Stimulated activated CD8-positive, alpha-beta memory T cell treated with anti-CD3 and anti-CD28 coated beads, Interleukin-12 subunit alpha, Interleukin-12 subunit beta, amount 100 ng/mL, for 1 hour (primary cell): ENCODE measurements around the gene MGST3.
"Not testable (repeated sequence)": the region's sequence is repeated elsewhere in the genome, so short reads cannot be mapped to it uniquely, and the experiment has no call there.

Experiments
- DNase-seq: peaks from one replicate; pipeline ENCODE4 v3.0.0-alpha.2; 2020; ENCODE audit warnings: low read depth

Gene MGST3

DNA sequence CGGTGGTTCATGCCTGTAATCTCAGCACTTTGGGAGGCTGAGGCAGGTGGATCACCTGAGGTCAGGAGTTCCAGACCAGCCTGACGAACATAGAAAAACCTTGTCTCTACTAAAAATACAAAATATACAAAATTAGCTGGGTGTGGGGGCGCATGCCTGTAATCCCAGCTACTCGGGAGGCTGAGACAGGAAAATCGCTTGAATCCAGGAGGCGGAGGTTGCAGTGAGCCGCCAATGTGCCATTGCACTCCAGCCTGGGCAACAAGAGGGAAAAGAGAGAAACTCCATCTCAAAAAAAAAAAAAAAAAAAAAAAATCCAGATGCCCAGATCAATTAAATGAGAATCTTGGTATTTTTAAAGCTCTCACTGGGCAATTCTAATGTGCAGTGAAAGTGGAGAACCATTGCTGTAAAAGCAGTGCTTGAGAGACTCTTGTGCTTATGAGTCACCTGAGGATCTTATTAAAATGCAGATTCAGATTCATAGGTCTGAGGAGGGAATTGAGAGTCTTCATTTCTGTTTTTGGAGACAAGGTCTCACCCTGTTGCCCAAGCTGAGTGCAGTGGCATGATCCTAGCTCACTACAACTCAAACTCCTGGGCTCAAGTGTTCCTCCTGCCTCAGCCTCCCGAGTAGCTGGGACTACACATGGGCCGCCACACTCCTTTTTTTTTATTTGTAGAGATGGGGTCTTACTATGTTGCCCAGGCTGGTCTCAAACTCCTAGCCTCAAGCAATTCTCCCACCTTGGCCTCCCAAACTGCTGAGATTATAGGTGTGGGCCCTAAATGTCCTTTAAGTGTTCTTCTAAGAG lies 27.9 kb downstream of the MGST3 start:
- DNase-seq, result not testable (repeated sequence)

DNA sequence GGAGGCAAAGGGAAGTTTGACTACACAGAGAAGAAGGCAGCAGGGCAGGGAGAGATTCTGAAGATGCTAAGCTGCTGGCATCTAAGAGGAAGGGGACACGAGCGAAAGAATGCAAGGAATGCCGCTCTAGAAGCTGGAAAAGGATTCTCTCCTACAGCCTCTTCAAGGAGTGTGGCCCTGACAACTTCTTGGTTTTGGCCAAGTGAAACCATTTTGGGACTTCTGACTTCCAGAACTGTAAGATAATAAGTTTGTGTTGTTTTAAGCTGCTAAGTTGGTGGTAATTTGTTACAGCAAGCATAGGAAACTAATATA lies 28.5 kb downstream of the MGST3 start:
- DNase-seq, result no peak

DNA sequence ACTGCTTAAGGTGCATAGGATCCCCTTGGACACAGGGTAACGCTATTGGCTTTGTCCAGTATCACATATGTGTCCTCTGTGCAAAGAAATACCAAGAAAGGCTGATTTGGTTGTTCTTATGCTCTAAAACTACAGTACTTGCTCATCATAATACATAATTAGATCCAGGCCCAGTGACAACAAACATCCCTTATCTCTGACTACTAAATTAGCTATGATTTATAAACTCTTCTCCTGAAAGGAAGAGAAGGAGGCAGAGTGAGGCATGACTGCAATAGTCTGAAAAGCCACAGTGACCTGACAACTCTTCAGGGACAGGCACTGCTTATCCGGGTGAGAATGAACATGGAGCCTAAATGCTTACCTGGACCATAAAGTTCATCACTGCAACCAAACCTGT lies 30.7 kb downstream of the MGST3 start:
- DNase-seq, result no peak

DNA sequence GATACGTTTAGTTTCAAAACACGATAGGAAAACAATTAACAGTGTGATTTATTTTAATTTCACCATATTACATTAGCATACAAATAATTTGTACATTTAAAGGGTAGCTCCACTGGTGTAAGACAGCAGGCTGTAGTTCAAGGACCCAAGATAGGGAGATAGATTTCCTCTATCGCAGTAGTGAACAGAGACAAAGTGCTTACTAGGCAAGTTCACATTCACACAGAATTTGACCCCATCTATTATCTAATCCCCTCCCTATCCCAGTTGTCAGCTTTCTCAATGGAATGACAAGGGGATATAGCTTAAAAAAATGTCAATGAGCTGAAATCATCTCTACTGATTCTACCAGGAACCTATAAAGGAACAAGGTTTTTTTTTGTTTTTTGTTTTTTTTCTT lies 31.2 kb downstream of the MGST3 start:
- no peak for DNase-seq

DNA sequence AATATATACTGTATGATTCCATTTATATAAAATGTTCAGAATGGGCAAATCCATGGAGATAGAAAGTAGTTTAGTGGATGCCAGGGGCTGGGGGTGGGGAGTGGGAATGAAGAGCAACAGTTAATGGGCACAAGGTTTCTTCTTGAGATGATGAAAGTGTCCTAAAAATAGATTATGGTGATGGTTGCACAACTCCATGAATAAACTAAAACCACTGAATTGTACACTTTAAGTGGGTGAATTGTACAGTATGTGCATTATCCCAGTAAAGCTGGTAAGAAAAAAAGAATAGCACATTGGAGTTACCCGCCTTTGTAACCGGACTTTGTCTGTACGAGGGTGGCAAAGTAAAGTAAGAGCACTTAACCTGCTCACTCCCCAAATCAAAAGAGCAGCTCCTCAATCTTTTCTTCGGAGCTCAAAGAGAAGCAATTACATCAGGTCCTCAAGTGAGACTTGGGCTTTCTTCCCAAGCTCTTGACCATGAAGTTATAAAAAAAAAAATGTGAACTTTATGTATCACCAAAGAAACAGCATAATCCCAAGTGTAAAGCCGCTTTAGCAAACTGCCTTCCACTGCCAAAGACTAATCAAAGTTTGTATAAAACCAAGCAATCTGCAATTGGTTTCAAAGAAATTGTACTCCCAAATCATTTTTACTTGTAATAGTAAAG lies 35.3 kb downstream of the MGST3 start:
- DNase-seq, result no peak

DNA sequence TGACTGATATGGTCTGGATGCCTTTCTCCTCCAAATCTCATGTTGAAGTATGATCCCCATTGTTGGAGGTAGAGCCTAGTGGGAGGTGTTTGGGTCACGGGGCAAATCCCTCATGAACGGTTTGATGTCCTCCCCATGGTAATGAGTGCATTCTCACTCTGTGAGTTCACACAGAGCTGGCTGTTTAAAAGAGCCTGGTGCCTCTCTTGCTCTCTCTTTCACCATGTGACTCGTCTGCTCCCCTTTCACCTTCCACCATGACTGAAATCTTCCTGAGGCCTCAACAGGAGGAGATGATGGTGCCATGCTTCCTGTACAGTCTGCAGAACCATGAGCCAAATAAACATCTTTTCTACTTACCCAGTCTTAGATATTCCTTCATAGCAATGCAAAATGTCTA lies 37.1 kb downstream of the MGST3 start:
- DNase-seq, result no peak

DNA sequence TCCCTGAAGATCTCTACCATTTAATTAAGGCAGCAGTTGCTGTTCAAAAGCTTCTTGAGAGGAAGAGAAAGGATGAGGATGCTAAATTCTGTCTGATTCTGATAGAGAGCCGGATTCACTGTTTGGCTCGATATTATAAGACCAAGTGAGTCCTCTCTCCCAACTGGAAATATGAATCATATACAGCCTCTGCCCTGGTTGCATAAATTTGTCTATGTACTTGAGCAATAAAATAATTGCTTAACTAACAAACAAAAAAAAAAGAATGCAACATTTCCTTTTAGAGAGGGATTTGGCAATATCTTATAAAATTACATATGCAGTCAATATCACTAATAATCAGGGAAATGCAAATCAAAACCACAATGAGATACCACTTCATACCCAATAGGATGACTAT lies 40.5 kb downstream of the MGST3 start:
- no peak for DNase-seq

DNA sequence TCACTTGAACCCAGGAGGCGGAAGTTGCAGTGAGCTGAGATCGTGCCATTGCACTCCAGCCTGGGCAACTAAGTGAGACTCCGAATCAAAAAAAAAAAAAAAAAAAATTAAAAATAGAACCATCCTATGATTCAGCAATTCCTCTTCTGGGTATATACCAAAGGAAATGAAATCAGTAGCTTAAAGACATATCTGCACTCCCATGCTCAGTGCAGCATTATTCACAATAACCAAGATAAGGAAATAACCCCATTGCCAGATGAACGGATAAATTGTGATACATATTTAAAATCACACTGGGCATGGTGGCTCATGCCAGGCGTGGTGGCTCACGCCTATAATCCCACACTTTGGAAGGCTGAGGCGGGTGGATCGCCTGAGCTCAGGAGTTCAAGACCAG lies 43.6 kb downstream of the MGST3 start:
- DNase-seq, result no peak

DNA sequence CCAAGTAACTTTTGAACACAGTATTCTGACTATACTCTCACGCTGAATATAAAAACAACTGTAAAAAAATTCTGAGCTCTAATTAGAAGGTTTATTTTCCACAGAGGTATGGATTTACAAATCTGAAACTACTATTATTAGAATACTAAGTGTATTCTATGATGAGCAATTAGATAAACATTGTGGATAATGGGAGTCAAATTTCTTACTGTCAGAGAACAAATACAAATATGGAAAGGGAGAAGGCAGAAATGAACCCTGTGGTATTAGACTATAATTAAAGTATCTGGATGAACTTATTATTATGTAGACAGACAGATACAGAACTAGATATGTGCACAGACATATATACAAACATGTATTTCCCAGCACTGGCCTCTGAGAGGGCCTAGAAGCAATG lies 44.8 kb downstream of the MGST3 start:
- no peak for DNase-seq

DNA sequence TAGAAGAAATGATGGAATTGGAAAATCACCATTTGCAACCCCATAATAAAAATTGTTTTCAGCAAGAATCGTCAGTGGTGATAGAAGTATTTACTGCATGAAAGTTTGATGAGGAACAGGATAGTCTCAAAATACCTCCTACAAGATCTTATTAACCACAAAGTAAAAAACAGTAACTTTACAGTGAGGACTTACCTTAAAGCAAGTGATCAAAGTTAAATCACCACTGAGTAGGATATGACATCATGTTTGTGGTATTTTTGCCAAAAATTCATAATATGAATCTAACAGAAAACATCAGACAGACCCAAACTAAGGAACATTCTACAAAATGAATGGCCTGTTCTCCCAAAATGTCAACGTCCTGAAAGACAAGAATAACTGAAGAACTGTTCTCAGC lies 47.5 kb downstream of the MGST3 start:
- no peak for DNase-seq

DNA sequence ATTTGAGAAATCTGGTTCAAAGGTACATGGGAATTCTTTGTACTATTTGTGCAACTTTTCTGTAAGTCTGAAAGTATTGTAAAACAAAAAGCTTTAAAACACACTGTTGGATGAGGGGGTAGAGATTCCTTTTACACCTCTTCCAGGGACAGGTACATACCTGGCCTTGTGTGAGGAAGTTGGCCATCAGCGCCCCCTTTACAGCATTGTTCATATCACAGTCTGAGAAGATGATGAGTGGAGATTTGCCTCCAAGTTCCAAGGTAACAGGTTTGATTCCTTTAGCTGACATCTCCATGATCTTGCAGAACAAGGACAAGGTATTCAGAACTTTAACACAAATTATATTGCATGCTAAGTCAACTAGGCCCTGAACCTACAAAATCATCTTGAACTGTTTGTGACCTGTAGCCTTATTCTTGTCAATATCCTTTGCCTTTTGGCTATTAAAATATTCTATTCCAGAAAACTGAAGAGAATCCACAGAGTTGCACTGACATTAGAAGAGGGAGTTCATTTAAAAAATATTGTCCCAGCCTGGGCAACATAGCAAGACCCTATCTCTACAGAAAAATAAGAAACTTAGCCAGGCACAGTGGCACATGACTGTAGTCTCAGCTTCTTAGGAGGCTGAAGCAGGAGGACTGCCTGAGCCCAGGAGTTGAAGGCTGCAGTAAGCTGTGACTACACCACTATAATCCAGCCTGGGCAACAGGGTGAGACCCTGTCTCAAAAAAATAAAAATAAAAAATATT lies 48.4 kb downstream of the MGST3 start:
- no peak for DNase-seq

DNA sequence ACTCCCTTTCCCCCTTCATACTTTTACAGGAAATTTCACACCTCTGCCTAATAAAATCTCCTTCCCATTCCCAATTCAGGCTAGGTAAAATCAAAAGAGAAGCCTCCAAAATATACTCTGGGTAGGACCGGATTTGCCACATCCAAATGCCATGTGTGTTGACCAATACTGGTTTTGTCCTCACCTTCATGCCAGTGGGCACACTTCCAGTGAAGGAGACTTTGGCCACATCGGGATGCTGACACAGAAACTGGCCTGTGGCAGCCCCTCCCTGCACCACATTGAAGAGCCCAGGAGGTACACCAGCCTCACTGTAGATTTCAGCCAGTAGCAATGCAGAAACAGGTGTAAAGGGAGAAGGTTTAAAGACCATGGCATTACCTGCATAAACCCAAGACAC lies 49.3 kb downstream of the MGST3 start:
- DNase-seq, result no peak

DNA sequence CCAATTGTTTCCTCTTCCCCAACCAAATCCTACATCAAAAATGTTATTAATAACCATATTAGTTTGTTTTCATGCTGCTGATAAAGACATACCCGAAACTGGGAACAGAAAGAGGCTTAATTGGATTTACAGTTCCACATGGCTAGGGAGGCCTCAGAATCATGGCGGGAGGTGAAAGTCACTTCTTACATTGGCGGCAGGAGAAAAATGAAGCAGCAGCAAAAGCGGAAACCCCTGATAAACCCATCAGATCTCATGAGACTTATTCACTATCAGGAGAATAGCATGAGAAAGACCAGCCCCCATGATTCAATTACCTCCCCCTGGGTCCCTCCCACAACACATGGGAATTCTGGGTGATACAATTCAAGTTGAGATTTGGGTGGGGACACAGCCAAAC lies 49.7 kb downstream of the MGST3 start:
- DNase-seq, result not testable (repeated sequence)

DNA sequence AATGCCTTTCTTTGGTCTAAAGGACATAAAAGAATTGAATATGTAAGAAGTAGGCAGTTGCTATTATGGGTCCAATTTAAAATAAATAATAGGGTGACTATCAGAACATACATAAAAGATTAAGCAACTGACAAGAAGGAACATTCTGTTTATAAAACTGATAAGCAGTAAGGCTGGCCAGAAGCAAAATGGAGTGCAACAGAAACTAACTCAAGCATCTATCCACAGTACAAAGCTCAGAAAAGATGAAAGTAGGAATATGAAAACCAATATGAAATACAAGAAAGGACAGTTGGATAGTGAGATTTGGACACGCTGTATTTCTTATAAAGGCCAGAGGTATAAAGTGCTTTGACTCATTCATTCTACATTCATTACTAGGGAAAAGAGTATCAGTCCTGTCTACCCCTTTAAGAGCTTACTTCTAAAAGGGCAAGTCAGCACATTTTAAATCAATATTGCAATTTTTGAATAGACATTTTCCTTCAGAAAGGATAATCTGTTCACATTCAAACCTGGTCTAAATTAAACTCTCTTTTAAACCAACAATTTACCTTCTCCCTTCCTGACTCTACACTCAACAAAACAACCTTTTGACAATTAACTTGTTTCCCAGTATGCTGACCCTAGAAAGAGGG lies 52.9 kb downstream of the MGST3 start:
- DNase-seq, result no peak

DNA sequence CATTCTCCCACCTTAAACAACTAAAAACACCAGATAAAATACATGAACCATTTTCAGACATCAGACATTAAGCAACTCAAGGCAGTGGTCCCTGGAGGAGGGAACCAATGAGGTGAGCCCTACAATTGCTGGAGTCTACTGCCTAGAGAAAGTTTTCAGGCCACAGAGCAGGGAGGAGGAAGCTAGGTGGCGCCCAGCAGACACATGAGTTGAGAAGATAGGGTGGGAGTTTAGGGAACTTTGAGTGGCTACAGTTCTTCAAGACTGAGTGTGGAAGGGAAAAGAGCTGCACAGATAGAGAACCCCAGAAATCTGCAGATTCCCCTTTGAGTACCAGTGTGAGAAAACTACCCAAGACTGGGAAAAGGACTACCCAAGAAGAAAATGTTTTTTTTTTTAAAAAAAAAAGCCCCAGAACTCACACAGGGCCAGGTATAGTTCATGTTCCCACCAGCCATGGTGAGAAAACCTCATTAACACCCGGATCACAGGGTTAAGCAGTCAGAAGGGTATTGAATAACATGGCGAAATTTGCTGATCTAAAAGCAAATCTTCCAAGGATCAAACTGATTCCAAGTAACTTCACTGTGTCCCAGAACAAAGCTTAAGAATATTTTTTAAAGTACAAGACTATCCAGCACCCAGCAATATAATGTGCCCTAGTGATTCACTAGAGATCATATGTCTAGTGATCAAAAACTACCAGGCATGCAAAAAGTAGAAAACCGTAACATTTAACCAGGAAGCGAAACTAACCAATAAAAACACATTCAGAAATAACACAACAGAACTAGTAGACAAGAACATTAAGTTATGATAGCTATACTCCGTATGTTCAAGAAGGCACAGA lies 55.3 kb downstream of the MGST3 start:
- DNase-seq, result no peak

DNA sequence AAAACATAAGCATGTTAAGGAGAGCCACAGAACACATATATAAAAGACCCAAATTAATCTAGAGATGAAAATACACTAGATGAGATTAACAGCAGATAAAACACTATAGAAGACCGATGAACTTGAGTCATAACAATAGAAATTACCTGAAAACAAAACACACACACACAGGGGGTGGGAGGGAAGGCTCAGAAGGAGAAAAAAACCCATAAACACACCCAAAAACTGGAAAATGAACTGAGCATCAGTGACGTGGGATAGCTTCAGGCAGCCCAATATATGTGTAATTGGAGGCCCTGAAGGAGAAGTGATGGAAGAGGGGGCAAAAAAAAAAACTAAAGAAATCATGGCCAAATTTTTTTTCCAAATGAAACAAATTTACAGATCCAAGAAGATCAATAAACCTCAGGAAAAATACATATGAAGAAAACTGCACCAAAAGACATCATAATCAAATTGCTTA lies 56.0 kb downstream of the MGST3 start:
- no peak for DNase-seq

DNA sequence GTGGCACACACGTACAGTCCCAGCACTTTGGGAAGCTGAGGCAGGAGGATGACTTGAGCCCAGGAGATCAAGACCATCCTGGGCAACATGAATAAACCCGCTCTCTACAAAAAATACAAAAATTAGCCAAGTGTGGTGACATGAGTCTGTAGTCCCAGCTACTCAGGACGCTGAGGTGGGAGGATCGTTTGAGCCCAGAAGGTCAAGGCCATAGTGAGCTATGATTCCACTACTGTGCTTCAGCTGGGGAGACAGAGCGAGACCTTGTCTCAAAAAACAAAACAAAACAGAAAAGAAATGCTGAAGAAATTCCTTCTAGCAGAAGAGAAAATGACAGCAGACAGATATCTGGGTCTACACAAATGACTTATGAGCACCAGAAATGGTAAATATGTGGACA lies 57.0 kb downstream of the MGST3 start:
- DNase-seq, result no peak

DNA sequence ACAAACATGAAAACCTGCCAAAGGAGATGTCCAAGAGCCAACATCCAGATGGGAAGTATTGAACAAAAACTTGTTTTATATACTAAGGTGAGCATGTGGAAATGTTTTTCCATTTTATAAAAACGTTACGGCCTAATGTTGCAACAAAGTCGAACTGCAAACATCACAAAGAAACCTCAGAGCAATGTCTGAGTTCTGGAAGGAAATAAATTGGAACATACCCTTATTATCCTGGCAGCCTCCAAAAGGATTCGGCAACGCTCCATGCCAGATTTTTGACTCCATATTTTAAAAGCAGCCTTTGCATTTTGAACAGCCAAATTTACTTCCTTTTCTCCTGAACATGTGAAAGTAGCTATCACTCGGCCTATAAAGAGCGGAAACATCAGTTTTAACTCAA lies 64.0 kb downstream of the MGST3 start:
- DNase-seq, result no peak

DNA sequence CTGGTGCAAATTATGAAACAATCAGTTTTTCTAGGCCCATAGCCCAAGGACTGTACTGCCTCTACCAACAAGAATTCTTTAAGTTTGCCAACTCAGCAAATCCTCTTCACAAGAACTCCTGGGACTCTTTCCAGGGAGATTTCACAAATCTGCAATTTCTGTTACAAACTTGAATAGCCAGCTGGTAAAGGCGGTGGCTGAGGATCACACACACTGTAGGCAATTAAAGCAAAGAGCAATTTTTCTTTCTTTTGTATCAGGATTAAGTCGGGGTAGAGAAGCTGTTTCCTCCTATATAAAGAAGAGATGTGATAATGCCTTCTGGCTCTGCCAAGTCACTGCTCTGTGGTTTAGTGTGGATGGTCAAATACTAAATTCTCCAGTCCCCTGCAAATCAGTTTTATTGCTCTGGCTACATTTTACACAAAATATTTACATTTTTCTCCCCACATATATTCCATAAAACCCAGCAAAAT lies 65.6 kb downstream of the MGST3 start:
- DNase-seq, result no peak

DNA sequence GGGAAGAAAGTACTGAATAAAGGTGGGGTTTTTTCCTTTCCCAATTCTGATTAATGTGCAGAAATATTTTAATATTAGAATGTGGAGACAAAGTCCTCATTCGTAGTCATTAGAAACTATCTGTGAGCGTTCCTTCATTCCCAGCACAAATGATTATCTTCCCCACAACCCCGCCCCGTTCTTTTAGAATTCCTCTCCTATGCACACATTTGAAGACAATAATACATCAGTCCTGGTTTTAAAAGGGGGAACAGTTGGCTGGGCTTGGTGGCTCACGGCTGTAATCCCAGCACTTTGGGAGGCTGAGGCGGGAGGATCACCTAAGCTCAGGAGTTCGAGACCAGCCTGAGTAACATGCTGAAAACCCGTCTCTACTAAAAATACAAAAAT lies 66.5 kb downstream of the MGST3 start:
- DNase-seq, result no peak

DNA sequence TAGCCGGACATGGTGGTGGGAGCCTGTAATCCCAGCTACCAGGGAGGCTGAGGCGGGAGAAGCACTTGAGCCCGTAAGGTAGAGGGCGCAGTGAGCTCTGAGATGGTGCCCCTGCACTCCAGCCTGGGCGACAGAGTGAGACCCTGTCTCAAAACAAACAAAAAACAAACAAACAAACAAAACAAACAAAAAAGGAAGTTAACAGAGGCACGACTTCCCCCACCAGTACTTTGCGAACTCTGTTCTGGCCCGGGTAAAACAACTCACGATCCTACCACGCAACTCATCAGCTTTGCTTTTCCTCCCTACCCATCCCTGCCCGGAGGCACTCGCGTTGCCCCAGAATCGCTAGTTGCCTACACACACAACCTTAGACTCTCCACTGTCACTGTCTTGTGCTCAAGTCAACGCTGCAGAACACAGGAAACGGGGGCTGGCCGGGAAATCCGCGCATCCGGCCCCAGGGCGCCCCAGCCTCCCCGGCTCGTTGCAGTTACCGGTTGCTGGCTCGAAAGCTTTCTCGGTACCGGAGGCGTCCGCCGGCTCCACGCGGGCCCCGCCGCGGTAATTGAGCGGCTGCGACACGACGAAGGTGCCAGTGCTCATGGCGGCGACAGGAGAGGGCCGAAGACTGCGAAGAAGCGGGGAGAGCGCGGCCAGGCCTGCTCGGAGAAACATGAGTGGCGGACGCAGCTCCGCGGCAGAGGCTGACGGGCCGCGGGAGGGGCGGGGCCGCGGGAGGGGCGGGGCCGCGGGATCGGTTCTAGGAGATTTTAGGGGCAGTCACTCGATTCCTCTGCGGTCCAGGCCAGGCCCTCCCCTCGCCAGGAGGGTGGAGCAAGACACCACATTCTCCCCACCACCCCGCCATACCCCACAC lies 67.1 kb downstream of the MGST3 start, which contains the start of gene ALDH9A1:
Gene ALDH9A1, minus strand, starts transcription at position 682 of the 880 bp plus-strand sequence. Its CDS starts 4 bp downstream, at position 678.
- peak; percentile 73 for DNase-seq
